NCI-H524 (cell line): ENCODE results near the gene TMEM150B.

Experiments used
- DNase-seq, 2 experiments: peaks; one replicate each; lab custom pipeline; 2025; lab: John Stamatoyannopoulos, UW

TMEM150B gene

GRCh38 chr19:55325172-55325571 is at the start of gene TMEM150B:
TSS of gene TMEM150B (minus strand) at chr19:55325341. CDS start at chr19:55321036, 4,305 bp downstream.
- DNase-seq = no peak

- peak in 1 of 2 experiments; percentile 29 for DNase-seq
Measured at GRCh38 chr19:55373993-55374757, 49.0 kb upstream of the TMEM150B start.

GRCh38 chr19:55373306-55373992 is 48.3 kb upstream of the TMEM150B start:
- no peak for DNase-seq

GRCh38 chr19:55372316-55373081 is 47.4 kb upstream of the TMEM150B start:
- DNase-seq = no peak

GRCh38 chr19:55370305-55370988 is 45.3 kb upstream of the TMEM150B start, which contains the start of gene IL11:
TSS of gene IL11 (minus strand) at chr19:55370463. CDS start at chr19:55370310, 153 bp downstream.
- no peak for DNase-seq

GRCh38 chr19:55369653-55370304 is 44.6 kb upstream of the TMEM150B start:
- peak; percentile 62 to 85 for DNase-seq

- peak in 1 of 2 experiments; percentile 41 for DNase-seq
Measured at GRCh38 chr19:55368701-55369563, 43.8 kb upstream of the TMEM150B start.

GRCh38 chr19:55368106-55368505 is 43.0 kb upstream of the TMEM150B start:
- DNase-seq = no peak

GRCh38 chr19:55366790-55367189 is 41.6 kb upstream of the TMEM150B start:
- no peak for DNase-seq

- no peak for DNase-seq
Measured at GRCh38 chr19:55365964-55366363, 40.8 kb upstream of the TMEM150B start.

- DNase-seq = no peak
Measured at GRCh38 chr19:55365245-55365644, 40.1 kb upstream of the TMEM150B start.

- no peak for DNase-seq
Measured at GRCh38 chr19:55362990-55363716, 38.0 kb upstream of the TMEM150B start, which contains the start of gene GARIN5B. TSS of gene GARIN5B (minus strand) at chr19:55363260. CDS start at chr19:55363066, 194 bp downstream.

- DNase-seq = no peak
Measured at GRCh38 chr19:55362174-55362989, 37.2 kb upstream of the TMEM150B start.

- no peak for DNase-seq
Measured at GRCh38 chr19:55360902-55361301, 35.8 kb upstream of the TMEM150B start.

- peak; percentile 73 to 89 for DNase-seq
Measured at GRCh38 chr19:55358943-55359908, 34.1 kb upstream of the TMEM150B start.

GRCh38 chr19:55358493-55358892 is 33.4 kb upstream of the TMEM150B start:
- DNase-seq = no peak

GRCh38 chr19:55355213-55355821 is 30.2 kb upstream of the TMEM150B start:
- DNase-seq = peak in 1 of 2 experiments; percentile 25
